ENCODE data around the gene SCGB1D2.

DNA sequence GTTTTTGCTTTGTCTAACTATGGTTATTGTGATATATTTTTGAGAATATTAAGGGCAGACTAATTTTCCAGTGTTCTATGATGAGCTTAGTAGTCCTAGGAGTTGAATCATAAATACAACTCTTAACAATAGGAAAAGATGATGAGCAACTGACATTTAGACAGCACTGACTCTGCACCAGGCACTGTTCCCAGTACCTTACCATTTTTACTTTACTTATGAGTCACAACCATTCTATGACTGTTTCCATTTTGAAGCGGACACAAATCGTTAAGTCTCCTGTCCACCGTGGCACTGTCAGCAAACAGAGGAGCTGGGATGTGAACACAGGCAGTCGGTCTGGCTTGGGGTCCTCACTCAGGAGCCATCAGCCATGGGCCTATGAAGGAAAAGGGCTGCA, 24.5 kb downstream of the SCGB1D2 start:
- no peak for TF ChIP-seq EZH2 (IDR thresholded peaks at IDR 0.05; ENCODE audit: borderline replicate concordance, low read depth, low read length)
- TF ChIP-seq HNRNPK (IDR thresholded peaks at IDR 0.05; ENCODE audit: low read depth, low read length, poor library complexity, severe bottlenecking): no peak
- TF ChIP-seq SETDB1 (IDR thresholded peaks at IDR 0.05; ENCODE audit: low read length): no peak
- no peak for TF ChIP-seq ETS2 (tag; IDR thresholded peaks at IDR 0.05; ENCODE audit: borderline replicate concordance, poor library complexity, severe bottlenecking)
- TF ChIP-seq TAF1 (IDR thresholded peaks at IDR 0.05; ENCODE audit: control insufficient read depth, extremely low read depth, insufficient read depth, low read length, severe bottlenecking): no peak
- no peak for TF ChIP-seq TEAD4 (IDR thresholded peaks at IDR 0.05; ENCODE audit: low read length)
- no peak for TF ChIP-seq TEAD4 (CRISPR knock-in tag; IDR thresholded peaks at IDR 0.05; ENCODE audit: borderline replicate concordance)

All from K562 (cell line).